WTC11 (cell line): ENCODE results near the gene TMEM60. TPM values are rescaled to one million over a fixed set of nuclear protein-coding genes. Genes with fewer than 3 reads are reported as not detected.

ENCODE experiments used
- ATAC-seq: fragments of 200-7000 bp; cut with Tn5 transposase; 2 replicates; pipeline ENCODE4 v1.10.0; 2021; ENCODE audit warnings: mild to moderate bottlenecking, moderate library complexity
- CTCF ChIA-PET: fragments of 300-600 bp; sonication (Branson Sonifier 250); formaldehyde crosslinking; loops from one replicate; lab custom pipeline; 2021; ENCODE audit warnings: antibody characterized with exemption; lab: Charles Lee
- POLR2A ChIA-PET: fragments of 350-600 bp; sonication (Branson Sonifier 250); formaldehyde crosslinking; loops from one replicate; lab custom pipeline; 2021; ENCODE audit warnings: antibody characterized with exemption; lab: Charles Lee
- DNase-seq: peaks from one replicate; pipeline ENCODE4 v3.0.0; 2021; ENCODE audit warnings: low spot score
- H3K27ac Mint-ChIP-seq: 2 replicates; pipeline ENCODE4 v1.8.0; 2021; ENCODE audit warnings: mixed read lengths
- H3K27me3 Mint-ChIP-seq: 2 replicates; pipeline ENCODE4 v1.8.0; 2021; ENCODE audit warnings: low read depth, mild to moderate bottlenecking, moderate library complexity, mixed read lengths
- H3K36me3 Mint-ChIP-seq: 2 replicates; pipeline ENCODE4 v1.8.0; 2021; ENCODE audit warnings: mixed read lengths
- H3K4me1 Mint-ChIP-seq: 2 replicates; pipeline ENCODE4 v1.8.0; 2022; ENCODE audit warnings: mixed read lengths
- H3K4me3 Mint-ChIP-seq: 2 replicates; pipeline ENCODE4 v1.8.0; 2021; ENCODE audit warnings: mild to moderate bottlenecking, moderate library complexity, mixed read lengths
- H3K9me3 Mint-ChIP-seq: 2 replicates; pipeline ENCODE4 v1.8.0; 2021; ENCODE audit warnings: mixed read lengths
- AR ChIP-seq: fragments of 250-450 bp; sonication (Bioruptor Pico); IDR thresholded peaks from 2 replicates; pipeline ENCODE4 v1.9.0; 2021; ENCODE audit warnings: mild to moderate bottlenecking
- CBFB ChIP-seq: sonication (generic); formaldehyde crosslinking; IDR thresholded peaks from 2 replicates; pipeline ENCODE4 v1.8.1; 2022; ENCODE audit warnings: mild to moderate bottlenecking, low read depth, missing genetic modification reagents
- E2F4 ChIP-seq: sonication (generic); formaldehyde crosslinking; IDR thresholded peaks from 2 replicates; pipeline ENCODE4 v1.8.1; 2022; ENCODE audit warnings: low read depth, mild to moderate bottlenecking, moderate library complexity, missing genetic modification reagents, borderline replicate concordance
- EMX1 ChIP-seq: fragments of 250-450 bp; sonication (Bioruptor Pico); IDR thresholded peaks from 2 replicates; pipeline ENCODE4 v1.8.0; 2021; ENCODE audit warnings: mild to moderate bottlenecking
- GTF2I ChIP-seq: fragments of 250-450 bp; sonication (Bioruptor Pico); conservative IDR thresholded peaks from 2 replicates; pipeline ENCODE4 v1.4.0; 2021; ENCODE audit warnings: mild to moderate bottlenecking
- HMGA2 ChIP-seq: fragments of 250-450 bp; sonication (Bioruptor Pico); IDR thresholded peaks from 2 replicates; pipeline ENCODE4 v1.4.0; 2021; ENCODE audit warnings: mild to moderate bottlenecking, moderate library complexity
- HMGXB4 ChIP-seq: sonication (generic); formaldehyde crosslinking; IDR thresholded peaks from 2 replicates; pipeline ENCODE4 v1.8.1; 2023; ENCODE audit warnings: mild to moderate bottlenecking, moderate library complexity, missing genetic modification reagents
- IRF2 ChIP-seq: sonication (generic); formaldehyde crosslinking; IDR thresholded peaks from 2 replicates; pipeline ENCODE4 v1.8.0; 2022; ENCODE audit warnings: low read depth, missing genetic modification reagents, borderline replicate concordance
- MLX ChIP-seq: sonication (generic); formaldehyde crosslinking; IDR thresholded peaks from 2 replicates; pipeline ENCODE4 v1.8.1; 2023; ENCODE audit warnings: mild to moderate bottlenecking, missing genetic modification reagents, moderate library complexity
- NR3C1 ChIP-seq: sonication (generic); formaldehyde crosslinking; conservative IDR thresholded peaks from 2 replicates; pipeline ENCODE4 v1.8.1; 2023; ENCODE audit warnings: low read depth, mild to moderate bottlenecking, missing genetic modification reagents
- PRRX2 ChIP-seq: fragments of 250-450 bp; sonication (Bioruptor Pico); IDR thresholded peaks from 2 replicates; pipeline ENCODE4 v1.8.0; 2021; ENCODE audit warnings: mild to moderate bottlenecking
- RELA ChIP-seq: sonication (generic); formaldehyde crosslinking; IDR thresholded peaks from 2 replicates; pipeline ENCODE4 v1.8.1; 2022; ENCODE audit warnings: missing genetic modification reagents, mild to moderate bottlenecking, borderline replicate concordance
- RORB ChIP-seq: fragments of 250-450 bp; sonication (Bioruptor Pico); IDR thresholded peaks from 2 replicates; pipeline ENCODE4 v1.9.0; 2021; ENCODE audit warnings: mild to moderate bottlenecking
- TCF7 ChIP-seq: sonication (generic); formaldehyde crosslinking; IDR thresholded peaks from 2 replicates; pipeline ENCODE4 v1.8.0; 2022; ENCODE audit warnings: mild to moderate bottlenecking, low read depth, missing genetic modification reagents, moderate library complexity
- ZNF219 ChIP-seq: sonication (generic); formaldehyde crosslinking; IDR thresholded peaks from 2 replicates; pipeline ENCODE4 v1.8.0; 2023; ENCODE audit warnings: missing genetic modification reagents, mild to moderate bottlenecking, borderline replicate concordance
- ZNF416 ChIP-seq: fragments of 250-450 bp; sonication (Bioruptor Pico); IDR thresholded peaks from 2 replicates; pipeline ENCODE4 v1.9.0; 2021; ENCODE audit warnings: mild to moderate bottlenecking, inconsistent platforms
- ZNF423 ChIP-seq: fragments of 250-450 bp; sonication (Bioruptor Pico); IDR thresholded peaks from 2 replicates; pipeline ENCODE4 v2.1.2; 2022; ENCODE audit warnings: mild to moderate bottlenecking, moderate library complexity
- total RNA-seq: library from RNA; stranded (reverse); gene quantifications from 3 replicates; pipeline ENCODE4 v1.2.3, GENCODE V29; 2021
- TF ChIP-seq, protein P1 (sequence below): sonication (generic); formaldehyde crosslinking; IDR thresholded peaks from 2 replicates; pipeline ENCODE4 v1.8.1; 2023; ENCODE audit warnings: mild to moderate bottlenecking, missing genetic modification reagents
- TF ChIP-seq, protein P2 (sequence below): fragments of 250-450 bp; sonication (Bioruptor Pico); conservative IDR thresholded peaks from 2 replicates; pipeline ENCODE4 v1.9.0; 2021; ENCODE audit warnings: mild to moderate bottlenecking

The TMEM60 gene
- total RNA-seq, 1 experiment from 2014 or later, result 21.5 TPM

DNA sequence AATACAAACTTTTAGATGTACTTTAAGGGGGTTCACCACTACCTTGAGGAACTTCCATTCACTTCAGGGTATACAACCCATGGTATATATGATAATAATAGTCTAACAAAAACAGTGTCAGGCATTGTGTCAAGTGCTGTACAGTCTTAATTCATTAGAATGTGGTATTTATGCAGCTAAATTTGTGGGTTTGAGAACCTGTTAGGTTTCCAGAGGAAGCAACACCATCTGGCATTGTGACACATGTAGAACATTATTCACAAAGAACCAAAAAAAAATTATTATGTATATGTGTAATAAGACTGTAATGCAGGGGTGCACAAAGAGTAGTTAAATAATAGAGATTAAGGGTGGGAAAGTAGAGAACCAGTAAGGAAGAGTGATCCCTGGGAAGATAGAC is 26.3 kb downstream of the TMEM60 start:
- POLR2A ChIA-PET, result no interaction called here
- CTCF ChIA-PET, result no interaction called here

DNA sequence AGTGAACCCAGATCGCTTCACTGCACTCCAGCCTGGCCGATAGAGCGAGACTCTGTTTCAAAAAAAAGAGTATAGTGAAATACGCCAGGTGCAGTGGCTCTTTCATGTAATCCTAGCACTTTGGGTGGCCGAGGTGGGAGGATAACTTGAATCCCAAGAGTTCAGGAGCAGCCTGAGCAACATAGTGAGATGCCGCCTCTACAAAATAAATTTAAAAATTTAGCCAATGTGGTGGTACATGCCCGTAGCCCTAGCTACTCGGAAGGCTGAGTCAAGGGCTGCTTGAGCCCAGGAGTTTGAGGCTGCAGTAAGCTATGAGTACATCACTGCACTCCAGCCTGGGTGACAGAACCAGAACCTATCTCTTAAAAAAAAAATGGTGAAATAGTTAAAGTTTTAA is 27.9 kb downstream of the TMEM60 start:
- POLR2A ChIA-PET, result no interaction called here
- Mint-ChIP-seq H3K27me3 (no peaks in the 10 kb centered on the region), H3K9me3 (no peaks in the 10 kb centered on the region), H3K27ac (no peak overlapping the region), H3K4me3 (no peak overlapping the region), H3K36me3 (peaks cover 14% of the 10 kb centered on the region), H3K4me1 (peaks cover 15% of the 10 kb centered on the region)
- ATAC-seq (no peak), DNase-seq (no peak)
- CTCF ChIA-PET, result no interaction called here
- TF ChIP-seq PRRX2 (CRISPR knock-in tag) (no peak), HMGA2 (CRISPR knock-in tag) (no peak), AR (CRISPR knock-in tag) (no peak), HMGXB4 (CRISPR knock-in tag) (no peak), IRF2 (CRISPR knock-in tag) (no peak), GTF2I (CRISPR knock-in tag) (no peak), E2F4 (CRISPR knock-in tag) (no peak), ZNF416 (CRISPR knock-in tag) (no peak)

More for the DNA sequence above, 26.3 kb downstream of the TMEM60 start:
- Mint-ChIP-seq H3K36me3 (peaks cover 19% of the 10 kb centered on the region), H3K27ac (no peak overlapping the region; the same call in 1 of the 2 replicates), H3K27me3 (no peaks in the 10 kb centered on the region), H3K9me3 (no peaks in the 10 kb centered on the region), H3K4me1 (peaks cover 3% of the 10 kb centered on the region), H3K4me3 (no peak overlapping the region)
- no peak for ATAC-seq
- DNase-seq, result no peak
- TF ChIP-seq TCF7 (no peak), CBFB (CRISPR knock-in tag) (no peak), RORB (no peak), E2F4 (CRISPR knock-in tag) (no peak), HMGXB4 (CRISPR knock-in tag) (no peak), MLX (no peak), NR3C1 (no peak), RELA (CRISPR knock-in tag) (no peak), ZNF423 (CRISPR knock-in tag) (no peak), ZNF219 (no peak), EMX1 (no peak)
- TF ChIP-seq, protein P1, sequence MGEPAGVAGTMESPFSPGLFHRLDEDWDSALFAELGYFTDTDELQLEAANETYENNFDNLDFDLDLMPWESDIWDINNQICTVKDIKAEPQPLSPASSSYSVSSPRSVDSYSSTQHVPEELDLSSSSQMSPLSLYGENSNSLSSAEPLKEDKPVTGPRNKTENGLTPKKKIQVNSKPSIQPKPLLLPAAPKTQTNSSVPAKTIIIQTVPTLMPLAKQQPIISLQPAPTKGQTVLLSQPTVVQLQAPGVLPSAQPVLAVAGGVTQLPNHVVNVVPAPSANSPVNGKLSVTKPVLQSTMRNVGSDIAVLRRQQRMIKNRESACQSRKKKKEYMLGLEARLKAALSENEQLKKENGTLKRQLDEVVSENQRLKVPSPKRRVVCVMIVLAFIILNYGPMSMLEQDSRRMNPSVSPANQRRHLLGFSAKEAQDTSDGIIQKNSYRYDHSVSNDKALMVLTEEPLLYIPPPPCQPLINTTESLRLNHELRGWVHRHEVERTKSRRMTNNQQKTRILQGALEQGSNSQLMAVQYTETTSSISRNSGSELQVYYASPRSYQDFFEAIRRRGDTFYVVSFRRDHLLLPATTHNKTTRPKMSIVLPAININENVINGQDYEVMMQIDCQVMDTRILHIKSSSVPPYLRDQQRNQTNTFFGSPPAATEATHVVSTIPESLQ (CRISPR knock-in tag), result no peak
- TF ChIP-seq, protein P2, sequence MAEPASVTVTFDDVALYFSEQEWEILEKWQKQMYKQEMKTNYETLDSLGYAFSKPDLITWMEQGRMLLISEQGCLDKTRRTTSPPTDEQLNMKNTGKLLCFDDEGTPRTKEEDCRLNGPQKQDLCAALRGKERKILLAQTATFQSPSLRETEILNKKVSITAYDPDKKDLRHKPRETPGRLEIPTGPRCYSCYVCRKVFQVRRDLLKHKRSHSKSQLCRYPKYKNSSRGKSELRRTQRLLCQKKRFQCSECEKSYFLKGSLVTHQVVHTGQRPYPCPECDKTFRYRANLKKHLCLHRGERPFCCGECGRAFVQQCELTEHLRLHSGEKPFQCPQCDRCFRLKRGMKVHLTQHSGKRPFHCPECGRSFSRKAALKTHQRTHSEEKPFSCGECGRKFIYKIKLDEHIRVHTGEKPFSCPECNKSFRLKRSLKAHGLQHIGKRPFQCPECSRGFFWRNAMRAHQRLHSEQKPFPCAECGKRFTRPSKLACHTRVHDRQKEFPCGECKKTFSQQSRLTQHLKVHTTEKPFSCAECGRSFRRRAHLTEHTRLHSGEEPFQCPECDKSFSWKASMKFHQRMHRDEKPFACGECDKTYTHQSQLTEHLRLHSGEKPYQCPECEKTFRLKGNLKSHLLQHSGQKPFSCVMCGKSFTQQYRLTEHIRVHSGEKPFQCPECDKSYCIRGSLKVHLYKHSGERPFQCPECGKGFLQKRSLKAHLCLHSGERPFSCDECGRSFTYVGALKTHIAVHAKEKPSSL (CRISPR knock-in tag), result no peak
